K562 (cell line): Measurements from ENCODE around the gene BLTP3B. TPM values are rescaled to one million over a fixed set of nuclear protein-coding genes. Genes with fewer than 3 reads are reported as not detected.

Source experiments
- ATAC-seq: fragments of 200-7000 bp; cut with Tn5 transposase; 3 replicates; pipeline ENCODE4 v1.9.1; 2020; ENCODE audit warnings: moderate library complexity
- BruUV-seq: library from RNA; stranded (reverse); fragments of 400-500 nt; replicated peaks from 2 replicates; lab custom pipeline; 2021; lab: Mats Ljungman, UMichigan
- CTCF ChIA-PET: fragments of 300-600 bp; formaldehyde crosslinking; extraction: SDS; loops from one replicate; lab custom pipeline; 2021; ENCODE audit warnings: low intra/inter-chr PET ratio; lab: Yijun Ruan, JAX
- POLR2A ChIA-PET: fragments of 300-600, 350-650 bp; sonication (Branson Sonifier 250); formaldehyde crosslinking; extraction: SDS; loops from one replicate; lab custom pipeline; 2021; ENCODE audit warnings: antibody characterized with exemption, inconsistent platforms; lab: Yijun Ruan, JAX
- DNase-seq, 4 experiments: peaks; one replicate each; pipeline versions ENCODE4 v3.0.0 to v3.0.0-alpha.2; 2011 to 2018; ENCODE audit warnings: low spot score in 3 of 4, mixed read lengths in 3 of 4; ENCODE audit errors: extremely low read depth in 1 of 4
- FAIRE-seq: peaks from 2 replicates; lab custom pipeline; 2011; peaks lifted over from hg19 to GRCh38; lab: Jason Lieb, UNC
- H2AFZ ChIP-seq: 2 replicates; pipeline ENCODE4 v1.6.0; 2011; ENCODE audit warnings: low read depth, low read length, control low read depth, inconsistent platforms
- H3K27ac ChIP-seq: fragments of 200-600 bp; 3 replicates; pipeline ENCODE4 v1.8.0; 2011; ENCODE audit warnings: low read depth, mild to moderate bottlenecking, control low read depth, inconsistent platforms, low read length, moderate library complexity, mixed read lengths; ENCODE audit errors: extremely low read depth
- H3K27me3 ChIP-seq, 2 experiments: fragments of 300-600 bp in 1 of 2; 2 replicates in 1 of 2; 3 replicates in 1 of 2; pipeline versions ENCODE4 v1.6.0 to v1.8.0; 2011; ENCODE audit warnings: inconsistent platforms in 2 of 2, low read length in 2 of 2, mild to moderate bottlenecking in 1 of 2, mixed read lengths in 1 of 2, moderate library complexity in 1 of 2; ENCODE audit not compliant: control insufficient read depth in 2 of 2, insufficient read depth in 2 of 2
- H3K36me3 ChIP-seq: fragments of 300-600 bp; 3 replicates; pipeline ENCODE4 v1.8.0; 2011; ENCODE audit warnings: mild to moderate bottlenecking, low read length, inconsistent platforms; ENCODE audit not compliant: control insufficient read depth, insufficient read depth
- H3K4me1 ChIP-seq, 2 experiments: fragments of 200-600 bp in 1 of 2; replicated peaks in 1 of 2; 2 replicates in 1 of 2; 3 replicates in 1 of 2; pipeline versions ENCODE4 v1.5.1 to v1.8.0; 2011; ENCODE audit warnings: inconsistent platforms in 2 of 2, low read length in 2 of 2, mild to moderate bottlenecking in 1 of 2, mixed read lengths in 1 of 2, moderate library complexity in 1 of 2; ENCODE audit not compliant: control insufficient read depth in 2 of 2, insufficient read depth in 2 of 2
- H3K4me2 ChIP-seq: 2 replicates; pipeline ENCODE4 v1.6.1; 2011; ENCODE audit warnings: low read length, control low read depth, inconsistent platforms, mixed read lengths; ENCODE audit not compliant: insufficient read depth
- H3K4me3 ChIP-seq: fragments of 200-600 bp; sonication (generic), shearing (Covaris generic); 2 replicates; pipeline ENCODE4 v1.5.1; 2016; ENCODE audit warnings: control low read depth, inconsistent platforms
- H3K79me2 ChIP-seq: fragments of 200-600 bp; 3 replicates; pipeline ENCODE4 v1.8.0; 2011; ENCODE audit warnings: low read length, inconsistent platforms; ENCODE audit not compliant: control insufficient read depth, insufficient read depth
- H3K9ac ChIP-seq, 2 experiments: 2 replicates each; pipeline versions ENCODE4 v1.6.0 to v1.6.1; 2011; ENCODE audit warnings: low read depth in 2 of 2, low read length in 2 of 2, control low read depth in 1 of 2, inconsistent platforms in 1 of 2, mild to moderate bottlenecking in 1 of 2, mixed read lengths in 1 of 2; ENCODE audit not compliant: insufficient read depth in 1 of 2
- H3K9me1 ChIP-seq: one replicate; pipeline ENCODE4 v1.6.0; 2011; ENCODE audit warnings: inconsistent platforms, mild to moderate bottlenecking, low read length, moderate library complexity; ENCODE audit not compliant: control insufficient read depth, insufficient read depth
- H3K9me3 ChIP-seq: replicated peaks from 2 replicates; pipeline ENCODE4 v1.5.1; 2011; ENCODE audit warnings: low read depth, low read length, inconsistent platforms; ENCODE audit not compliant: control insufficient read depth, insufficient read depth
- H4K20me1 ChIP-seq: replicated peaks from 2 replicates; pipeline ENCODE4 v1.6.1; 2011; ENCODE audit warnings: low read length, inconsistent platforms, mixed read lengths; ENCODE audit not compliant: control insufficient read depth, insufficient read depth
- CBX1 ChIP-seq: sonication (generic); IDR thresholded peaks from 2 replicates; pipeline ENCODE4 v1.6.1; 2016; ENCODE audit warnings: antibody characterized with exemption, low read depth, mild to moderate bottlenecking
- CREBBP ChIP-seq: IDR thresholded peaks from one replicate; pipeline ENCODE4 v1.6.1; 2012; ENCODE audit warnings: low read depth, mild to moderate bottlenecking, control low read depth, inconsistent platforms, low read length
- FOXK1 ChIP-seq: sonication (generic); formaldehyde crosslinking; IDR thresholded peaks from 2 replicates; pipeline ENCODE4 v1.8.0; 2022; ENCODE audit warnings: missing genetic modification reagents, mild to moderate bottlenecking, borderline replicate concordance
- GATAD2B ChIP-seq: fragments of 450-650 bp; IDR thresholded peaks from 2 replicates; pipeline ENCODE4 v1.6.1; 2017; ENCODE audit warnings: mild to moderate bottlenecking, borderline replicate concordance
- GTF3C2 ChIP-seq: IDR thresholded peaks from 3 replicates; pipeline ENCODE4 v1.6.1; 2011; ENCODE audit warnings: borderline replicate concordance, mild to moderate bottlenecking, moderate library complexity; ENCODE audit not compliant: insufficient read length; ENCODE audit errors: extremely low read depth
- HNRNPK ChIP-seq: fragments of 200-400 bp; formaldehyde crosslinking; IDR thresholded peaks from one replicate; pipeline ENCODE4 v1.6.1; 2018; ENCODE audit warnings: mild to moderate bottlenecking, low read depth, low read length; ENCODE audit not compliant: poor library complexity, severe bottlenecking
- LCOR ChIP-seq: sonication (generic); formaldehyde crosslinking; IDR thresholded peaks from 2 replicates; pipeline ENCODE4 v1.8.0; 2022; ENCODE audit warnings: mild to moderate bottlenecking, missing genetic modification reagents
- NR2F6 ChIP-seq: fragments of 450-650 bp; formaldehyde crosslinking; IDR thresholded peaks from 2 replicates; pipeline ENCODE4 v1.4.0; 2020; ENCODE audit warnings: mild to moderate bottlenecking
- POLR2A ChIP-seq: fragments of 450-650 bp; conservative IDR thresholded peaks from 2 replicates; pipeline ENCODE4 v1.6.1; 2016
- POLR2H ChIP-seq: IDR thresholded peaks from 2 replicates; pipeline ENCODE4 v1.6.1; 2016; ENCODE audit warnings: missing genetic modification characterization, low read depth, mild to moderate bottlenecking, control low read depth, missing compliant biosample characterization, moderate library complexity
- PYGO2 ChIP-seq: fragments of 450-650 bp; IDR thresholded peaks from 2 replicates; pipeline ENCODE4 v1.6.1; 2016; ENCODE audit warnings: mild to moderate bottlenecking, missing genetic modification characterization, moderate library complexity, missing compliant biosample characterization
- U2AF2 ChIP-seq: fragments of 200-400 bp; formaldehyde crosslinking; optimal IDR thresholded peaks from 2 replicates; pipeline ENCODE3; 2017; ENCODE audit warnings: low read depth, mild to moderate bottlenecking, low read length
- ZC3H8 ChIP-seq: fragments of 450-650 bp; IDR thresholded peaks from 2 replicates; pipeline ENCODE4 v1.6.1; 2017
- ZEB2 ChIP-seq: fragments of 450-650 bp; IDR thresholded peaks from 2 replicates; pipeline ENCODE4 v1.6.1; 2016
- WGBS: fragments of 100-300 bp; shearing (Covaris generic); methylation state at CpG from one replicate; pipeline ENCODE4 v1.1.6; 2016; ENCODE audit warnings: low coverage, mixed read lengths; ENCODE audit not compliant: insufficient coverage; ENCODE audit errors: missing lambda C conversion rate; 5-methylcytosine and 5-hydroxymethylcytosine counted together
- in situ Hi-C: fragments of 300-500 bp; cut with MboI; formaldehyde crosslinking; loops from 4 replicates; pipeline ENCODE4 v1.15.0; 2018; ENCODE audit warnings: inconsistent platforms, mixed read lengths
- intact Hi-C: fragments of 100-400 bp; cut with micrococcal nuclease; formaldehyde crosslinking; loops from 2 replicates; pipeline ENCODE4 v1.14.2; 2022
- polyA plus RNA-seq, 8 experiments: library from polyadenylated mRNA; depleted of rRNA in 4 of 8; stranded (reverse) in 5 of 8; unstranded in 3 of 8; fragments of >200 nt; fragmentation: Nextera tagmentation in 2 of 8; fragmentation: Illumina TruSeq in 1 of 8; extraction: Ambion mirVana in 2 of 8; extraction: Trizol in 1 of 8; gene quantifications; 2 replicates each; pipeline versions ENCODE4 v1.2.1 to v1.2.3, GENCODE V29; 2011 to 2014; ENCODE audit warnings: inconsistent platforms in 1 of 8, missing spikeins in 1 of 8
- total RNA-seq, 7 experiments: library from RNA; depleted of rRNA in 6 of 7; stranded (reverse); fragments of >200 nt in 6 of 7; fragmentation: Illumina TruSeq in 2 of 7; extraction: Trizol in 2 of 7; gene quantifications; 2 replicates each; pipeline versions ENCODE4 v1.2.1 to v1.2.3, GENCODE V29; 2011 to 2021; ENCODE audit warnings: low replicate concordance in 1 of 7
- TF ChIP-seq, protein P1 (sequence below): sonication (generic); formaldehyde crosslinking; IDR thresholded peaks from 2 replicates; pipeline ENCODE4 v1.8.0; 2023; ENCODE audit warnings: missing genetic modification reagents, mild to moderate bottlenecking, borderline replicate concordance

Gene BLTP3B
- total and polyA plus RNA-seq, 9 of the 15 experiments (the other 6 are each of a cell fraction or from before 2014, with no cell fraction given), result 3.9 to 27.4 (median 19.7) TPM

- no TSS peak for BruUV-seq
Measured at GRCh38 chr12:100114574-100114973, 28.1 kb downstream of the BLTP3B start.

GRCh38 chr12:100110276-100110675, 32.4 kb downstream of the BLTP3B start:
- intact Hi-C loops (no loop called here), in situ Hi-C loops (no loop called here)
- POLR2A ChIA-PET, result no interaction called here
- ATAC-seq, result no peak
- Histone ChIP-seq H3K27ac (no peak overlapping the region), H3K36me3 (no peaks in the 10 kb centered on the region), H3K4me3 (no peak overlapping the region), H3K9me1 (no peaks in the 10 kb centered on the region), H3K79me2 (no peaks in the 10 kb centered on the region), H3K4me1 (no peaks in the 10 kb centered on the region), H3K4me2 (no peak overlapping the region), H4K20me1 (no peaks in the 10 kb centered on the region), H2AFZ (no peak overlapping the region), H3K9ac (no peak overlapping the region), H3K9me3 (no peaks in the 10 kb centered on the region), H3K27me3 (no peaks in the 10 kb centered on the region)
- no TSS peak for BruUV-seq
- peak; percentile 23 for FAIRE-seq
- CTCF ChIA-PET, result no interaction called here
- 77% methylated on average over 4 of the region's 4 CpGs for WGBS
- DNase-seq, result no peak
- TF ChIP-seq GTF3C2, result no peak
- TF ChIP-seq, protein P1, sequence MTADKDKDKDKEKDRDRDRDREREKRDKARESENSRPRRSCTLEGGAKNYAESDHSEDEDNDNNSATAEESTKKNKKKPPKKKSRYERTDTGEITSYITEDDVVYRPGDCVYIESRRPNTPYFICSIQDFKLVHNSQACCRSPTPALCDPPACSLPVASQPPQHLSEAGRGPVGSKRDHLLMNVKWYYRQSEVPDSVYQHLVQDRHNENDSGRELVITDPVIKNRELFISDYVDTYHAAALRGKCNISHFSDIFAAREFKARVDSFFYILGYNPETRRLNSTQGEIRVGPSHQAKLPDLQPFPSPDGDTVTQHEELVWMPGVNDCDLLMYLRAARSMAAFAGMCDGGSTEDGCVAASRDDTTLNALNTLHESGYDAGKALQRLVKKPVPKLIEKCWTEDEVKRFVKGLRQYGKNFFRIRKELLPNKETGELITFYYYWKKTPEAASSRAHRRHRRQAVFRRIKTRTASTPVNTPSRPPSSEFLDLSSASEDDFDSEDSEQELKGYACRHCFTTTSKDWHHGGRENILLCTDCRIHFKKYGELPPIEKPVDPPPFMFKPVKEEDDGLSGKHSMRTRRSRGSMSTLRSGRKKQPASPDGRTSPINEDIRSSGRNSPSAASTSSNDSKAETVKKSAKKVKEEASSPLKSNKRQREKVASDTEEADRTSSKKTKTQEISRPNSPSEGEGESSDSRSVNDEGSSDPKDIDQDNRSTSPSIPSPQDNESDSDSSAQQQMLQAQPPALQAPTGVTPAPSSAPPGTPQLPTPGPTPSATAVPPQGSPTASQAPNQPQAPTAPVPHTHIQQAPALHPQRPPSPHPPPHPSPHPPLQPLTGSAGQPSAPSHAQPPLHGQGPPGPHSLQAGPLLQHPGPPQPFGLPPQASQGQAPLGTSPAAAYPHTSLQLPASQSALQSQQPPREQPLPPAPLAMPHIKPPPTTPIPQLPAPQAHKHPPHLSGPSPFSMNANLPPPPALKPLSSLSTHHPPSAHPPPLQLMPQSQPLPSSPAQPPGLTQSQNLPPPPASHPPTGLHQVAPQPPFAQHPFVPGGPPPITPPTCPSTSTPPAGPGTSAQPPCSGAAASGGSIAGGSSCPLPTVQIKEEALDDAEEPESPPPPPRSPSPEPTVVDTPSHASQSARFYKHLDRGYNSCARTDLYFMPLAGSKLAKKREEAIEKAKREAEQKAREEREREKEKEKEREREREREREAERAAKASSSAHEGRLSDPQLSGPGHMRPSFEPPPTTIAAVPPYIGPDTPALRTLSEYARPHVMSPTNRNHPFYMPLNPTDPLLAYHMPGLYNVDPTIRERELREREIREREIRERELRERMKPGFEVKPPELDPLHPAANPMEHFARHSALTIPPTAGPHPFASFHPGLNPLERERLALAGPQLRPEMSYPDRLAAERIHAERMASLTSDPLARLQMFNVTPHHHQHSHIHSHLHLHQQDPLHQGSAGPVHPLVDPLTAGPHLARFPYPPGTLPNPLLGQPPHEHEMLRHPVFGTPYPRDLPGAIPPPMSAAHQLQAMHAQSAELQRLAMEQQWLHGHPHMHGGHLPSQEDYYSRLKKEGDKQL, result no peak
- TF ChIP-seq ZEB2, result no peak

More at GRCh38 chr12:100114574-100114973, 28.1 kb downstream of the BLTP3B start:
- H3K9ac ChIP-seq, result no peak overlapping the region
- FAIRE-seq (no peak), ATAC-seq (no peak), DNase-seq (no peak)
- no peaks in the 10 kb centered on the region for H3K4me1 ChIP-seq
- no peaks in the 10 kb centered on the region for H3K79me2 ChIP-seq
- intact Hi-C loops, result no loop called here
- no peaks in the 10 kb centered on the region for H3K36me3 ChIP-seq
- H3K9me3 ChIP-seq, result no peaks in the 10 kb centered on the region
- TF ChIP-seq HNRNPK (no peak), U2AF2 (no peak), GATAD2B (no peak), NR2F6 (CRISPR knock-in tag) (no peak), LCOR (no peak), PYGO2 (no peak), POLR2H (tag) (no peak), CREBBP (no peak), ZC3H8 (no peak), FOXK1 (CRISPR knock-in tag) (no peak), POLR2A (no peak), CBX1 (no peak)
- POLR2A ChIA-PET, result no interaction called here
- H3K4me3 ChIP-seq, result no peak overlapping the region
- in situ Hi-C loops, result no loop called here
- H3K27me3 ChIP-seq, result no peaks in the 10 kb centered on the region
- no peak overlapping the region for H3K4me2 ChIP-seq
- no peaks in the 10 kb centered on the region for H3K9me1 ChIP-seq
- no peaks in the 10 kb centered on the region for H4K20me1 ChIP-seq
- H3K27ac ChIP-seq, result no peak overlapping the region
- H2AFZ ChIP-seq, result no peak overlapping the region
- CTCF ChIA-PET, result no interaction called here
